Neural progenitor cell (in vitro differentiated cells): ENCODE results near the gene LBX1.

Experiments used
- CTCF ChIP-seq: fragments of 200-600 bp; sonication (generic); IDR thresholded peaks from 2 replicates; pipeline ENCODE4 v1.5.1; 2017; ENCODE audit warnings: antibody characterized with exemption, mild to moderate bottlenecking
- EZH2 ChIP-seq: fragments of 200-600 bp; sonication (generic); IDR thresholded peaks from 2 replicates; pipeline ENCODE4 v1.6.1; 2017; ENCODE audit warnings: antibody characterized with exemption, mild to moderate bottlenecking, moderate library complexity
- EZH2phosphoT487 ChIP-seq: fragments of 200-600 bp; sonication (generic); IDR thresholded peaks from 2 replicates; pipeline ENCODE4 v1.6.1; 2017; ENCODE audit warnings: antibody characterized with exemption

GRCh38 chr10:101231912-101232689, 2.8 kb upstream of the LBX1 start:
- TF ChIP-seq CTCF (no peak), EZH2 (no peak), EZH2phosphoT487 (peak; percentile 50)
